GM12878 (cell line): ENCODE results near the gene BOD1L2. TPM values are rescaled to one million over a fixed set of nuclear protein-coding genes. Genes with fewer than 3 reads are reported as not detected.

Experiments
- ATAC-seq: fragments of 200-7000 bp; cut with Tn5 transposase; 3 replicates; pipeline ENCODE4 v1.9.1; 2020; ENCODE audit warnings: mild to moderate bottlenecking, moderate library complexity
- BruUV-seq: library from RNA; stranded (reverse); fragments of 400-500 nt; replicated peaks from 2 replicates; lab custom pipeline; 2021; lab: Mats Ljungman, UMichigan
- CTCF ChIA-PET: fragments of 300-600 bp; sonication (Branson Sonifier 250); formaldehyde crosslinking; extraction: SDS; loops from one replicate; lab custom pipeline; 2021; ENCODE audit warnings: inconsistent platforms; lab: Yijun Ruan, JAX
- POLR2A ChIA-PET: fragments of 350-600 bp; formaldehyde crosslinking; extraction: SDS; loops from one replicate; lab custom pipeline; 2021; ENCODE audit warnings: inconsistent platforms; lab: Charles Lee
- RAD21 ChIA-PET: fragments of 300-600 bp; sonication (Branson Sonifier 250); formaldehyde crosslinking; loops from one replicate; lab custom pipeline; 2023; ENCODE audit warnings: antibody characterized with exemption; ENCODE audit not compliant: unreplicated experiment; lab: Charles Lee
- SMC1A ChIA-PET: fragments of 300-600 bp; sonication (Branson Sonifier 250); formaldehyde crosslinking; loops from one replicate; lab custom pipeline; 2023; ENCODE audit not compliant: unreplicated experiment, uncharacterized antibody; lab: Charles Lee
- DNase-seq: peaks from one replicate; pipeline ENCODE4 v3.0.0-alpha.2; 2011; ENCODE audit warnings: low read depth, low spot score
- FAIRE-seq: peaks from 3 replicates; lab custom pipeline; 2011; peaks lifted over from hg19 to GRCh38; lab: Jason Lieb, UNC
- H2AFZ ChIP-seq: 2 replicates; pipeline ENCODE4 v1.6.0; 2011; ENCODE audit warnings: low read depth, low read length, control low read depth; ENCODE audit not compliant: control insufficient read depth
- H3K27ac ChIP-seq: 2 replicates; pipeline ENCODE4 v1.5.1; 2011; ENCODE audit warnings: control low read depth; ENCODE audit not compliant: control insufficient read depth, insufficient read depth
- H3K27me3 ChIP-seq, 2 experiments: replicated peaks in 1 of 2; 2 replicates each; pipeline versions ENCODE4 v1.6.0 to v1.6.1; 2011; ENCODE audit warnings: low read length in 1 of 2; ENCODE audit not compliant: control insufficient read depth in 2 of 2, insufficient read depth in 2 of 2
- H3K36me3 ChIP-seq, 2 experiments: 2 replicates each; pipeline ENCODE4 v1.5.1; 2011; ENCODE audit warnings: low read length in 1 of 2; ENCODE audit not compliant: control insufficient read depth in 2 of 2, insufficient read depth in 2 of 2
- H3K4me1 ChIP-seq: 2 replicates; pipeline ENCODE4 v1.6.1; 2011; ENCODE audit warnings: mild to moderate bottlenecking, low read length, moderate library complexity, mixed read lengths; ENCODE audit not compliant: control insufficient read depth, insufficient read depth
- H3K4me2 ChIP-seq: 2 replicates; pipeline ENCODE4 v1.6.0; 2011; ENCODE audit warnings: control low read depth; ENCODE audit not compliant: control insufficient read depth, insufficient read depth
- H3K4me3 ChIP-seq: fragments of 200-600 bp; sonication (generic); 2 replicates; pipeline ENCODE4 v1.5.1; 2016
- H3K79me2 ChIP-seq: 2 replicates; pipeline ENCODE4 v1.6.0; 2011; ENCODE audit warnings: low read length; ENCODE audit not compliant: control insufficient read depth, insufficient read depth
- H3K9ac ChIP-seq: 2 replicates; pipeline ENCODE4 v1.8.0; 2011; ENCODE audit warnings: low read length, control low read depth, mixed read lengths; ENCODE audit not compliant: control insufficient read depth, insufficient read depth
- H3K9me3 ChIP-seq: replicated peaks from 3 replicates; pipeline ENCODE4 v1.5.1; 2011; ENCODE audit warnings: mild to moderate bottlenecking, low read length; ENCODE audit not compliant: control insufficient read depth, insufficient read depth
- H4K20me1 ChIP-seq: 2 replicates; pipeline ENCODE4 v1.6.0; 2011; ENCODE audit not compliant: control insufficient read depth, insufficient read depth
- ASH2L ChIP-seq: fragments of 300-600, 200-600 bp; sonication (generic); IDR thresholded peaks from 2 replicates; pipeline ENCODE4 v1.6.1; 2017; ENCODE audit warnings: low read depth, mild to moderate bottlenecking, borderline replicate concordance
- ATF2 ChIP-seq: IDR thresholded peaks from 2 replicates; pipeline ENCODE4 v1.6.1; 2012; ENCODE audit warnings: low read length, inconsistent platforms
- CREM ChIP-seq: IDR thresholded peaks from 2 replicates; pipeline ENCODE4 v1.6.1; 2014; ENCODE audit warnings: antibody characterized with exemption, low read depth
- FOS ChIP-seq: IDR thresholded peaks from 3 replicates; pipeline ENCODE4 v1.6.1; 2011; ENCODE audit warnings: borderline replicate concordance; ENCODE audit not compliant: insufficient read length; ENCODE audit errors: extremely low read depth
- HDGF ChIP-seq: fragments of 450-650 bp; IDR thresholded peaks from 2 replicates; pipeline ENCODE4 v1.6.1; 2016; ENCODE audit warnings: antibody characterized with exemption
- IRF4 ChIP-seq: IDR thresholded peaks from 2 replicates; pipeline ENCODE4 v1.6.1; 2011; ENCODE audit warnings: low read depth, low read length
- MLLT1 ChIP-seq: fragments of 450-650 bp; IDR thresholded peaks from 2 replicates; pipeline ENCODE4 v1.6.1; 2016; ENCODE audit warnings: mild to moderate bottlenecking
- POLR2AphosphoS5 ChIP-seq: IDR thresholded peaks from 2 replicates; pipeline ENCODE4 v1.6.1; 2011; ENCODE audit warnings: mild to moderate bottlenecking, low read length, inconsistent platforms
- SREBF1 ChIP-seq: IDR thresholded peaks from 2 replicates; pipeline ENCODE4 v1.6.1; 2012; ENCODE audit warnings: mild to moderate bottlenecking, low read length
- ZNF687 ChIP-seq: fragments of 450-650 bp; IDR thresholded peaks from 2 replicates; pipeline ENCODE4 v1.6.1; 2017; ENCODE audit warnings: mild to moderate bottlenecking, moderate library complexity
- WGBS: methylation state at CpG from one replicate; pipeline ENCODE4 v1.1.6; 2016; ENCODE audit warnings: low lambda C conversion rate; ENCODE audit not compliant: insufficient replicate concordance, insufficient coverage; ENCODE audit errors: missing lambda C conversion rate; 5-methylcytosine and 5-hydroxymethylcytosine counted together
- in situ Hi-C: fragments of 300-500 bp; cut with MboI; formaldehyde crosslinking; loops from 9 replicates; pipeline ENCODE4 v1.14.3; 2018; ENCODE audit warnings: mixed read lengths
- intact Hi-C: fragments of 100-400 bp; cut with micrococcal nuclease; formaldehyde crosslinking; loops from one replicate; pipeline ENCODE4 v1.14.2; 2022; ENCODE audit not compliant: unreplicated experiment
- polyA plus RNA-seq, 11 experiments: library from polyadenylated mRNA; depleted of rRNA in 4 of 11; unstranded in 6 of 11; stranded (reverse) in 5 of 11; fragments of >200 nt; fragmentation: Nextera tagmentation in 4 of 11; fragmentation: Illumina TruSeq in 1 of 11; extraction: Ambion mirVana in 4 of 11; extraction: Trizol in 1 of 11; gene quantifications; 1 replicate in 1 of 11; 2 replicates in 10 of 11; pipeline versions ENCODE4 v1.2.1 to v1.2.3, GENCODE V29; 2011 to 2016; ENCODE audit warnings: inconsistent platforms in 2 of 11, missing spikeins in 2 of 11, low read depth in 1 of 11
- total RNA-seq, 4 experiments: library from RNA; depleted of rRNA in 3 of 4; stranded (reverse); fragments of >200 nt in 3 of 4; fragmentation: Illumina TruSeq in 1 of 4; extraction: Trizol in 1 of 4; gene quantifications; 2 replicates each; pipeline versions ENCODE4 v1.2.1 to v1.2.3, GENCODE V29; 2013 to 2021

Gene BOD1L2
- total and polyA plus RNA-seq, 10 of the 15 experiments (the other 5 are each of a cell fraction or from before 2014, with no cell fraction given), result not detected

- TF ChIP-seq HDGF, result no peak
- TF ChIP-seq MLLT1, result no peak
- no peak for TF ChIP-seq POLR2AphosphoS5
- no peak for TF ChIP-seq SREBF1
- TF ChIP-seq ASH2L, result no peak
- TF ChIP-seq IRF4, result no peak
- TF ChIP-seq ZNF687, result no peak
- TF ChIP-seq ATF2, result no peak
- no peak for TF ChIP-seq FOS
- TF ChIP-seq CREM, result no peak
- BruUV-seq, result no TSS peak
- WGBS, result 33% methylated on average over 13 of the region's 13 CpGs
- H3K4me3 ChIP-seq, result no peak overlapping the region
- no peaks in the 10 kb centered on the region for H3K9me3 ChIP-seq
- ChIA-PET CTCF (no interaction called here), POLR2A (no interaction called here), SMC1A (interaction anchor here (0.6 kb wide), 1 partner anchor 10 kb away, joined by 3 read pairs; no protein-coding TSS in a partner anchor), RAD21 (no interaction called here)
- no peak overlapping the region for H3K9ac ChIP-seq
- in situ Hi-C loops (no loop called here), intact Hi-C loops (no loop called here)
- no peaks in the 10 kb centered on the region; a peak in 2 of 4 replicates for H3K27me3 ChIP-seq
- FAIRE-seq, result no peak
- ATAC-seq, result no peak
- H3K79me2 ChIP-seq, result no peaks in the 10 kb centered on the region
- no peaks in the 10 kb centered on the region for H4K20me1 ChIP-seq
- no peak overlapping the region for H3K27ac ChIP-seq
- no peaks in the 10 kb centered on the region for H3K36me3 ChIP-seq
- DNase-seq, result no peak
- no peak overlapping the region for H3K4me2 ChIP-seq
- no peak overlapping the region for H2AFZ ChIP-seq
- H3K4me1 ChIP-seq, result peaks cover 5% of the 10 kb centered on the region; the same call in 1 of the 2 replicates
Observed at GRCh38 chr18:57154191-57154830, 7.4 kb downstream of the BOD1L2 start.
